HUES6 (cell line): Measurements from ENCODE around the gene DNAJC18.
"Not testable (repeated sequence)": the region's sequence is repeated elsewhere in the genome, so short reads cannot be mapped to it uniquely, and the experiment has no call there.

Experiments used
- H3K27ac ChIP-seq: 2 replicates; pipeline ENCODE4 v1.7.0; 2013; ENCODE audit warnings: low read depth, mild to moderate bottlenecking, low read length, inconsistent platforms
- H3K27me3 ChIP-seq: 2 replicates; pipeline ENCODE4 v1.6.1; 2013; ENCODE audit warnings: low read length; ENCODE audit not compliant: control insufficient read depth, insufficient read depth
- H3K36me3 ChIP-seq: 2 replicates; pipeline ENCODE4 v1.6.1; 2013; ENCODE audit warnings: low read length; ENCODE audit not compliant: control insufficient read depth, insufficient read depth
- H3K4me1 ChIP-seq: 2 replicates; pipeline ENCODE4 v1.6.1; 2013; ENCODE audit warnings: low read length; ENCODE audit not compliant: control insufficient read depth, insufficient read depth
- H3K4me3 ChIP-seq: 2 replicates; pipeline ENCODE4 v1.5.1; 2013; ENCODE audit warnings: low read depth, low read length
- H3K9ac ChIP-seq: one replicate; pipeline ENCODE4 v1.6.1; 2013; ENCODE audit warnings: mild to moderate bottlenecking, low read length
- H3K9me3 ChIP-seq: 2 replicates; pipeline ENCODE4 v1.6.1; 2013; ENCODE audit warnings: low read depth, low read length; ENCODE audit not compliant: control insufficient read depth, insufficient read depth

The DNAJC18 gene

DNA sequence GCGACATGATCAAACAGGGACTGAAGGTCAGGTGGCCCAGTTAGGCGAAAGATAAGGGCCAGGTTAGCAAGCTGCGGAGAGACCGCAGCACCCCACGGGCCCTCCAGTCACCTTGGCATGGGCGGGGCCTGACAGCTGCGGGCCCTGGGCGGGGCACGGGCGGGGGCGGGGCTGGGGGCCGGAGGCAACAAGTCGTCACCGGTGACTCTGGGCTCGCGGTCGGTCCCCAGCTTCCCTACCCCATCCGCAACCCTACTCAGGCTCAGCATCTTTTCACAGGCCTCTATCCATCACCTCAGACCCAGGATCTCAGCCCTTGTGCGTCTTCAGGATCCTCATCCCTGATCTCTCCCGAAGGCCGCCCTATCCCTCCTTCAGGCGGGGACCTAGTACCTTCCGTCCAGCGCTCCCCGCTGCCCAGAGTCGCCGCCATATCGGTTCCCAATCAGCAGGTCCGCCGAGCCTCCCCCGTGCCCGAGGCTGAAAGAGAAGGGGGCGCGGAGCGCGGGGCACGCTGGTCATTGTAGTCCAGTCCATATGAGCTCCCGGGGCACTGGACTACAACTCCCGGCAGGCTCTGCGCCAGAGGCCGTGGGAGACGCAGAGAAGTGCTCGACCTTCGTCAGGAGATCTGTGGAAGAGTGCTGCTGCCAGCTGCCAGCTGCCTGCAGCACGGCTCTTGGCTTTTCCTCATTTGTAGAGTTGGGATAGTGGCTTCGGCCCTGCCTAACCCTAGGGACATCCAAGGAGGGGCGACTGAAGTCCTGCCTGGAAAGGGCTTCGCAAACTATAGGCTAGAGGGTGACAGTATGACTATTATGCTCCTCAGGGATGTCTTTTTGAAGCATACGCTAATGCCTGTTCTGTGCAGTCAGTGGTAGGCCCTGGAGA, at the start of gene DNAJC18:
Gene DNAJC18, minus strand, starts transcription at position 513 of the 891 bp plus-strand sequence. Its CDS starts 80 bp downstream, at position 433.
- peaks cover 6% of the 10 kb centered on the region; the same call in 1 of the 2 replicates for H3K27me3 ChIP-seq
- peaks cover 11% of the 10 kb centered on the region; the same call in 1 of the 2 replicates for H3K36me3 ChIP-seq
- H3K4me1 ChIP-seq = peaks cover 15% of the 10 kb centered on the region
- peak within 1 kb of the TSS; percentile 88 for H3K4me3 ChIP-seq
- H3K27ac ChIP-seq = peak within 1 kb of the TSS; percentile 63; the same call in 1 of the 2 replicates
- peak within 1 kb of the TSS; percentile 84 for H3K9ac ChIP-seq
- H3K9me3 ChIP-seq = no peaks in the 10 kb centered on the region

GRCh38 chr5:139488260-139488659, 48.9 kb upstream of the DNAJC18 start:
- no peaks in the 10 kb centered on the region for H3K27me3 ChIP-seq
- no peak overlapping the region for H3K27ac ChIP-seq
- peaks cover 10% of the 10 kb centered on the region for H3K4me1 ChIP-seq
- H3K9ac ChIP-seq = no peak overlapping the region
- no peaks in the 10 kb centered on the region for H3K36me3 ChIP-seq
- no peaks in the 10 kb centered on the region for H3K9me3 ChIP-seq
- H3K4me3 ChIP-seq = no peak overlapping the region

DNA sequence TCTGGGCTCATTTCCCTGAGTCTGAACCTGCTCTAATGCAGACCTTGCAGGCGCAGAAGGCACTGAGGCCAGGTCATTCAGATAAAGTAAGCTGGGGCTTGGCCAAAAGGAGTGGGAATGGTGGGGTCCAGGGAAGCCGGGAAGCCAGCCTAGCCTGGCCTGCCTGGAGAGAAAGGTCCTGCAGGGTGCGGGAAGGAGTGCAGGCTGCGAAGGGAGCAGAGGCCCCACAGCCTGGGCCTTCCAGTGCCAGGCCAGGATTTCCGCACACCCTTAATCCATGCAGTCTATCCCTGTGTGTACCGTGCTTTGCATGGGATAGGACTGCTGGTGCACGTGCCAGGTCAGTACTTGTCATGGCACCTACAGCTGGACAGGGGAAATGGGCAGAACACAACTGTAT, 46.9 kb upstream of the DNAJC18 start:
- H3K4me3 ChIP-seq = no peak overlapping the region
- H3K27me3 ChIP-seq = no peaks in the 10 kb centered on the region
- H3K9ac ChIP-seq = no peak overlapping the region
- no peaks in the 10 kb centered on the region for H3K36me3 ChIP-seq
- no peaks in the 10 kb centered on the region for H3K9me3 ChIP-seq
- H3K27ac ChIP-seq = no peak overlapping the region
- peaks cover 13% of the 10 kb centered on the region for H3K4me1 ChIP-seq

GRCh38 chr5:139482890-139483208, 43.5 kb upstream of the DNAJC18 start:
- H3K27ac ChIP-seq, H3K9me3 ChIP-seq, H3K9ac ChIP-seq, H3K4me3 ChIP-seq, H3K36me3 ChIP-seq, H3K27me3 ChIP-seq: not testable (repeated sequence)
- peaks cover 17% of the 10 kb centered on the region for H3K4me1 ChIP-seq

GRCh38 chr5:139482050-139482889, 42.9 kb upstream of the DNAJC18 start, which contains the start of gene STING1:
Gene STING1, minus strand, starts transcription at chr5:139482758. Its CDS starts 1,054 bp downstream, at chr5:139481704.
- no peaks in the 10 kb centered on the region for H3K36me3 ChIP-seq
- peaks cover 17% of the 10 kb centered on the region for H3K4me1 ChIP-seq
- no peaks in the 10 kb centered on the region for H3K9me3 ChIP-seq
- no peak within 1 kb of the TSS for H3K4me3 ChIP-seq
- H3K27me3 ChIP-seq = no peaks in the 10 kb centered on the region
- no peak within 1 kb of the TSS for H3K9ac ChIP-seq
- H3K27ac ChIP-seq = no peak within 1 kb of the TSS

- H3K27ac ChIP-seq = no peak overlapping the region
- H3K36me3 ChIP-seq = no peaks in the 10 kb centered on the region
- H3K9me3 ChIP-seq = no peaks in the 10 kb centered on the region
- no peak overlapping the region for H3K9ac ChIP-seq
- peaks cover 16% of the 10 kb centered on the region for H3K4me1 ChIP-seq
- H3K4me3 ChIP-seq = no peak overlapping the region
- no peaks in the 10 kb centered on the region for H3K27me3 ChIP-seq
Measured at GRCh38 chr5:139481580-139482049, 42.3 kb upstream of the DNAJC18 start.

GRCh38 chr5:139481122-139481533, 41.8 kb upstream of the DNAJC18 start:
- Histone ChIP-seq H3K27me3 (no peaks in the 10 kb centered on the region), H3K27ac (no peak overlapping the region), H3K36me3 (no peaks in the 10 kb centered on the region), H3K9ac (no peak overlapping the region), H3K4me1 (peaks cover 11% of the 10 kb centered on the region), H3K4me3 (no peak overlapping the region), H3K9me3 (no peaks in the 10 kb centered on the region)

DNA sequence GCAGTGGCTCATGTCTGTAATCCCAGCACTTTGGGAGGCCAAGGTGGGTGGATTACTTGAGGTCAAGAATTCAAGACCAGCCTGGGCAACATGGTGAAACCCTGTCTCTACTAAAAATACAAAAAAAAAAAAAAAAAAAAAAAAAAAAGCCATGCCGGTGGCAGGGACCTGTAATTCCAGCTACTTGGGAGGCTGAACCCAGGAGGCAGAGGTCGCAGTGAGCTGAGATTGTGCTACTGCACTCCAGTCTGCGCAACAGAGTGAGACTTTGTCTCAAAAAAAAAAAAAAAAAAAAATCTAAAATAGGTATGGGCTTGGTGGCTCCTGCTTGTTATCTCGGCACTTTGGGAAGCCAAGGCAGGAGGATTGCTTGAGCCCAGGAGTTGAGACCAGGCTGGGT, 40.4 kb upstream of the DNAJC18 start:
- H3K4me3 ChIP-seq, H3K9me3 ChIP-seq, H3K36me3 ChIP-seq, H3K9ac ChIP-seq, H3K27ac ChIP-seq, H3K27me3 ChIP-seq: not testable (repeated sequence)
- peaks cover 11% of the 10 kb centered on the region; the same call in 1 of the 2 replicates for H3K4me1 ChIP-seq

DNA sequence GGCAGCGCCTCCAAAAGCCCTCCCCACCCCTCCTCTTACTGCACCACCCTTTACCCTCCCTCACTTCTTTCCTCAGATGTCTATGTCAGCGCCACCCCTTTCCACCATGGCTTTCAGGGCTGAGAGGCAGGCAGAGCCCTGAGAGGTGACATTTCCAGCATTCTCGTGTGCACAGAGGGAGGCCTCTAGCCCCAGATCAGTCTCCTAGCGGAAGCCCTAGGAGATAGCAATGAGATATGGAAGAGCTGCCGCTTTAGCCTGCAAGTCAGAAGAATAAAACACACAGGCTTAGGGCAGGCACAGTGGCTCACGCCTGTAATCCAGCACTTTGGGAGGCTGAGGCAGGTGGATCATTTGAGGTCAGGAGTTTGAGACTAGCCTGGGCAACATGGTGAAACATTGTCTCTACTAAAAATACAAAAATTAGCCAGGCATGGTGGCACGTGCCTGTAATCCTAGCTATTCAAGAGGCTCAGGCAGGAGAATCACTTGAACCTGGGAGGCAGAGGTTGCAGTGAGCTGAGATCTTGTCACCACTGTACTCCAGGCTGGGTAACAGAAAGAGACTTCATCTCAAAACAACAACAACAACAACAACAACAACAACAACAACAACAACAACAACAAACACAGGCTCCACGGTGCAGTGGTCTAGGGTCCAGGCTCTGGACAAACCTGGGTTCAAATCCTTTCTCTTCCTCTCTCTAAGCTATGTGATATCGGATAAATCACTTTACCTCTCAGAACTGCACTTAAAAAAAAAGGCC, 39.5 kb upstream of the DNAJC18 start:
- not testable (repeated sequence) for H3K36me3 ChIP-seq, H3K9me3 ChIP-seq, H3K4me3 ChIP-seq, H3K27me3 ChIP-seq, H3K27ac ChIP-seq, H3K9ac ChIP-seq
- H3K4me1 ChIP-seq = peaks cover 17% of the 10 kb centered on the region

DNA sequence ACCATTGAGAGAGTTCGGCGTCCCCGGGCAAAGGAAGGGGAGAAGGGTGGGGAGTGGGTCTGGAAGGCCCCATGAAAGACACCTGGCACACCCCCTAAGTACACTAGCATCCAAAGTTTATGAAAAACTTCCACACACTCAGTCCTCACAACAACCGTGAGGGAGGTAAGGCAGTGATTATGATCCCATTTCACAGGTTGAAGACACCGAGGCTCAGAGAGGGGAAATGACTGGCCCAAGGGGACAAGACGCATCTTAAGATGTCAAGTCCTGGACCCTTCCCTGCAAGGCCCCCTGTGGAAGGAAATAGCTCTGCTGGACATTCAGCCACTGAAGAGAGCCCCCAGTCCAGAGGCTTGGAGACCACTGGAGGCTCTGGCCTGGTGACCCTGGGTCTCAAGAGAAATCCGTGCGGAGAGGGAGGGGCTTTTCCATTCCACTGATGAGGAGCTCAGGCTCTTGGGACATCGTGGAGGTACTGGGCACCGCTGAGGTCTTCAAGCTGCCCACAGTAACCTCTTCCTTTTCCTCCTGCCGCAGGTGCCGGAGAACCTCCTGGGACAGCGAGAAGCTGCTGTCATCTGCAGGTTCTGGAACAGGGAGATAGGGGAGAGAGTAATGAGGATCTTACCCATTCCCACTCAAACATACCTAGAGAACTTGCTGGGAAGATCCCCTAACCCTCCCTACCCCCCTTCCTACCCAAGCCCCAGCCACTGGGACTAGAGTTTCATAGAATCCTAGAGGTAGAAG, 36.7 kb upstream of the DNAJC18 start:
- H3K4me3 ChIP-seq = no peak overlapping the region
- no peak overlapping the region for H3K27ac ChIP-seq
- H3K27me3 ChIP-seq = no peaks in the 10 kb centered on the region
- no peak overlapping the region for H3K9ac ChIP-seq
- no peaks in the 10 kb centered on the region for H3K9me3 ChIP-seq
- H3K4me1 ChIP-seq = peaks cover 34% of the 10 kb centered on the region
- no peaks in the 10 kb centered on the region for H3K36me3 ChIP-seq
